BJ (cell line): ENCODE data around the gene FAM174C. TPM values are rescaled to one million over a fixed set of nuclear protein-coding genes. Genes with fewer than 3 reads are reported as not detected.
A peak's percentile ranks its signal among the peaks of the same experiment; 100 is the strongest.

Experiments used
- CTCF ChIA-PET: fragments of 350-600 bp; formaldehyde crosslinking; extraction: SDS; loops from one replicate; lab custom pipeline; 2021; ENCODE audit warnings: antibody characterized with exemption, inconsistent platforms; lab: Yijun Ruan, JAX
- POLR2A ChIA-PET: fragments of 300-600 bp; sonication (Branson Sonifier 250); formaldehyde crosslinking; extraction: SDS; loops from one replicate; lab custom pipeline; 2021; ENCODE audit warnings: antibody characterized with exemption; lab: Charles Lee
- DNase-seq: peaks from one replicate; pipeline ENCODE4 v3.0.0-alpha.2; 2011; ENCODE audit warnings: low read depth
- H3K27me3 ChIP-seq: 2 replicates; pipeline ENCODE4 v1.6.0; 2011; ENCODE audit warnings: low read length; ENCODE audit not compliant: control insufficient read depth, insufficient read depth
- H3K36me3 ChIP-seq: 2 replicates; pipeline ENCODE4 v1.5.1; 2011; ENCODE audit warnings: low read length; ENCODE audit not compliant: control insufficient read depth, insufficient read depth
- H3K4me3 ChIP-seq: 2 replicates; pipeline ENCODE4 v1.5.1; 2011; ENCODE audit warnings: low read depth, mild to moderate bottlenecking, control low read depth, low read length
- CTCF ChIP-seq: IDR thresholded peaks from 2 replicates; pipeline ENCODE4 v1.5.1; 2011; ENCODE audit warnings: low read depth, mild to moderate bottlenecking, control low read depth, inconsistent platforms, low read length, moderate library complexity; ENCODE audit not compliant: insufficient read depth
- polyA plus RNA-seq: library from polyadenylated mRNA; depleted of rRNA; stranded (reverse); fragments of >200 nt; gene quantifications from 2 replicates; pipeline ENCODE4 v1.2.3, GENCODE V29; 2011

FAM174C gene
- polyA plus RNA-seq, 1 experiment, result 37.5 TPM

GRCh38 chr19:1238369-1239303, 36.7 kb upstream of the FAM174C start:
- no peak for TF ChIP-seq CTCF
- Histone ChIP-seq H3K27me3 (no peaks in the 10 kb centered on the region), H3K36me3 (peaks cover 10% of the 10 kb centered on the region), H3K4me3 (peak overlapping the region; percentile 90)
- ChIA-PET CTCF (interaction anchor here (0.6 to 1.6 kb wide), 9 partner anchors 8 to 257 kb away, joined by 3 to 6 read pairs (median 3); partner anchors contain the start of gene WDR18), POLR2A (interaction anchor here (0.8 kb wide), 1 partner anchor 30 kb away, joined by 3 read pairs; the partner anchor contains the start of gene CIRBP)
- DNase-seq, result no peak

GRCh38 chr19:1239420-1239795, 35.9 kb upstream of the FAM174C start:
- ChIA-PET CTCF (interaction anchor here (0.6 to 1.6 kb wide), 4 partner anchors 17 to 217 kb away, joined by 3 to 6 read pairs (median 3); no protein-coding TSS in a partner anchor), POLR2A (no interaction called here)
- Histone ChIP-seq H3K27me3 (no peaks in the 10 kb centered on the region), H3K36me3 (peaks cover 8% of the 10 kb centered on the region), H3K4me3 (no peak overlapping the region)
- no peak for DNase-seq
- TF ChIP-seq CTCF, result no peak

- peak; percentile 46 for TF ChIP-seq CTCF
- ChIA-PET CTCF (interaction anchor here (0.6 to 7.5 kb wide), 14 partner anchors 18 to 256 kb away, joined by 3 to 437 read pairs (median 4); partner anchors contain the start of genes CIRBP and WDR18), POLR2A (no interaction called here)
- H3K27me3 ChIP-seq, result no peaks in the 10 kb centered on the region
- DNase-seq, result no peak
- H3K36me3 ChIP-seq, result peaks cover 6% of the 10 kb centered on the region
- peak overlapping the region; percentile 36 for H3K4me3 ChIP-seq
Measured at GRCh38 chr19:1239796-1240737, 35.3 kb upstream of the FAM174C start.

- no peak for DNase-seq
- Histone ChIP-seq H3K27me3 (no peaks in the 10 kb centered on the region), H3K36me3 (peaks cover 2% of the 10 kb centered on the region), H3K4me3 (peak overlapping the region; percentile 75; the same call in 1 of the 2 replicates)
- TF ChIP-seq CTCF, result no peak
- ChIA-PET POLR2A (interaction anchor here (1.4 kb wide), 1 partner anchor 28 kb away, joined by 11 read pairs; the partner anchor contains the start of gene CIRBP), CTCF (interaction anchor here (0.6 to 7.5 kb wide), 12 partner anchors 19 to 259 kb away, joined by 3 to 437 read pairs (median 4); partner anchors contain the start of genes CIRBP and WDR18)
Measured at GRCh38 chr19:1240925-1241324, 34.4 kb upstream of the FAM174C start.
